A549 (cell line): ENCODE data around the gene CCDC90B. TPM values are rescaled to one million over a fixed set of nuclear protein-coding genes. Genes with fewer than 3 reads are reported as not detected.

Experiments used
- ATAC-seq, 2 experiments: fragments of 200-7000 bp in 1 of 2; fragments of >200 bp in 1 of 2; cut with Nextera tagmentation in 1 of 2; cut with Tn5 transposase in 1 of 2; 3 replicates each; pipeline versions ENCODE4 v1.8.0 to v1.9.1; 2018 to 2020; ENCODE audit warnings: mild to moderate bottlenecking in 1 of 2, moderate library complexity in 1 of 2
- CTCF ChIA-PET: fragments of 300-600 bp; sonication (Branson Sonifier 250); formaldehyde crosslinking; extraction: SDS; loops from one replicate; lab custom pipeline; 2021; ENCODE audit warnings: antibody characterized with exemption, inconsistent platforms; lab: Yijun Ruan, JAX
- POLR2A ChIA-PET: fragments of 350-600 bp; formaldehyde crosslinking; extraction: SDS; loops from one replicate; lab custom pipeline; 2021; ENCODE audit warnings: antibody characterized with exemption, inconsistent platforms; lab: Yijun Ruan, JAX
- DNase-seq, 2 experiments: peaks; one replicate each; pipeline versions ENCODE4 v3.0.0 to v3.0.0-alpha.2; 2011 to 2016; ENCODE audit warnings: low read depth in 1 of 2, low spot score in 1 of 2
- FAIRE-seq: peaks from 2 replicates; lab custom pipeline; 2011; peaks lifted over from hg19 to GRCh38; lab: Jason Lieb, UNC
- H3K27ac ChIP-seq, 2 experiments: fragments of >200 bp; sonication (Bioruptor Twin); formaldehyde crosslinking; 3 replicates each; pipeline ENCODE4 v1.5.1; 2016 to 2017
- H3K4me1 ChIP-seq: fragments of >200 bp; sonication (Bioruptor Twin); formaldehyde crosslinking; 3 replicates; pipeline ENCODE4 v1.6.1; 2016
- H3K4me2 ChIP-seq: fragments of >200 bp; sonication (Bioruptor Twin); formaldehyde crosslinking; 3 replicates; pipeline ENCODE4 v1.6.1; 2016
- H3K4me3 ChIP-seq: fragments of >200 bp; sonication (Bioruptor Twin); formaldehyde crosslinking; 3 replicates; pipeline ENCODE4 v1.5.1; 2016
- H3K9me3 ChIP-seq: fragments of >200 bp; sonication (Bioruptor Twin); formaldehyde crosslinking; 3 replicates; pipeline ENCODE4 v1.6.1; 2016
- CBX2 ChIP-seq: fragments of 200-600 bp; sonication (generic); IDR thresholded peaks from 2 replicates; pipeline ENCODE4 v1.6.1; 2016; ENCODE audit warnings: low read depth, mild to moderate bottlenecking, borderline replicate concordance
- CEBPB ChIP-seq, 2 experiments: fragments of >200 bp in 1 of 2; sonication (Bioruptor Twin) in 1 of 2; formaldehyde crosslinking in 1 of 2; IDR thresholded peaks; 2 replicates each; pipeline ENCODE4 v1.6.1; 2012 to 2016
- CHD2 ChIP-seq: fragments of 150-350 bp; IDR thresholded peaks from 2 replicates; pipeline ENCODE4 v1.6.1; 2014; ENCODE audit warnings: low read length; ENCODE audit not compliant: partially characterized antibody
- E2F6 ChIP-seq: IDR thresholded peaks from 2 replicates; pipeline ENCODE4 v1.6.1; 2012; ENCODE audit warnings: low read depth, borderline replicate concordance
- EHMT2 ChIP-seq: fragments of 200-600 bp; sonication (generic); IDR thresholded peaks from 2 replicates; pipeline ENCODE4 v1.6.1; 2016; ENCODE audit warnings: antibody characterized with exemption, low read depth, mild to moderate bottlenecking, moderate library complexity
- EP300 ChIP-seq, 2 experiments: fragments of >200 bp; sonication (Bioruptor Twin); formaldehyde crosslinking; IDR thresholded peaks; 2 replicates in 1 of 2; 3 replicates in 1 of 2; pipeline ENCODE4 v1.6.1; 2016 to 2017
- FOSB ChIP-seq: fragments of 250-450 bp; sonication (Bioruptor Pico); IDR thresholded peaks from 2 replicates; pipeline ENCODE4 v1.5.0; 2020; ENCODE audit warnings: mild to moderate bottlenecking, moderate library complexity
- HDAC2 ChIP-seq: fragments of 200-600 bp; sonication (generic); IDR thresholded peaks from 2 replicates; pipeline ENCODE4 v1.6.1; 2016
- JUN ChIP-seq, 2 experiments: fragments of >200 bp; sonication (Bioruptor Twin); formaldehyde crosslinking; IDR thresholded peaks; 2 replicates in 1 of 2; 3 replicates in 1 of 2; pipeline ENCODE4 v1.6.1; 2016 to 2017
- MAFK ChIP-seq: fragments of 450-650 bp; IDR thresholded peaks from 2 replicates; pipeline ENCODE4 v1.6.1; 2014; ENCODE audit not compliant: partially characterized antibody
- MAX ChIP-seq: IDR thresholded peaks from 2 replicates; pipeline ENCODE4 v1.6.1; 2012
- MYC ChIP-seq: IDR thresholded peaks from 2 replicates; pipeline ENCODE4 v1.6.1; 2012; ENCODE audit warnings: mild to moderate bottlenecking, inconsistent platforms, low read length, improper control_type of control experiment, borderline replicate concordance
- NFE2L2 ChIP-seq: fragments of 150-350 bp; conservative IDR thresholded peaks from 2 replicates; pipeline ENCODE4 v1.6.1; 2014; ENCODE audit warnings: low read length
- NR3C1 ChIP-seq: fragments of >200 bp; sonication (Bioruptor Twin); formaldehyde crosslinking; IDR thresholded peaks from 3 replicates; pipeline ENCODE4 v1.6.1; 2017
- PHF8 ChIP-seq: fragments of 200-600 bp; sonication (generic); IDR thresholded peaks from 2 replicates; pipeline ENCODE4 v1.6.1; 2016; ENCODE audit warnings: low read depth, mild to moderate bottlenecking, antibody characterized with exemption, moderate library complexity, borderline replicate concordance
- POLR2A ChIP-seq: IDR thresholded peaks from 2 replicates; pipeline ENCODE4 v1.6.1; 2012; ENCODE audit warnings: mild to moderate bottlenecking, low read length
- RAD21 ChIP-seq, 2 experiments: fragments of >200 bp in 1 of 2; sonication (Bioruptor Twin) in 1 of 2; formaldehyde crosslinking in 1 of 2; IDR thresholded peaks in 1 of 2; conservative IDR thresholded peaks in 1 of 2; 2 replicates in 1 of 2; 3 replicates in 1 of 2; pipeline ENCODE4 v1.6.1; 2012 to 2018; ENCODE audit warnings: inconsistent platforms in 1 of 2
- RARB ChIP-seq: fragments of 250-450 bp; sonication (Bioruptor Pico); IDR thresholded peaks from 2 replicates; pipeline ENCODE4 v1.8.0; 2021; ENCODE audit warnings: mild to moderate bottlenecking, moderate library complexity
- SMC3 ChIP-seq: fragments of >200 bp; sonication (Bioruptor Twin); formaldehyde crosslinking; IDR thresholded peaks from 3 replicates; pipeline ENCODE4 v1.6.1; 2018; ENCODE audit warnings: inconsistent platforms
- TP53 ChIP-seq: fragments of 250-450 bp; sonication (Bioruptor Pico); IDR thresholded peaks from 2 replicates; pipeline ENCODE4 v1.5.0; 2021; ENCODE audit warnings: mild to moderate bottlenecking, moderate library complexity
- ZC3H11A ChIP-seq: fragments of 450-650 bp; IDR thresholded peaks from 2 replicates; pipeline ENCODE4 v1.6.1; 2014; ENCODE audit warnings: antibody characterized with exemption, mild to moderate bottlenecking
- ZNF302 ChIP-seq: fragments of 250-450 bp; sonication (Bioruptor Pico); IDR thresholded peaks from 2 replicates; pipeline ENCODE4 v1.9.0; 2021; ENCODE audit warnings: inconsistent platforms, mild to moderate bottlenecking, moderate library complexity
- WGBS: methylation state at CpG from one replicate; pipeline ENCODE4 v1.1.6; 2017; ENCODE audit errors: missing lambda C conversion rate; 5-methylcytosine and 5-hydroxymethylcytosine counted together
- polyA minus RNA-seq: library from RNA; depleted of rRNA, polyadenylated mRNA; stranded (reverse); fragments of >200 nt; gene quantifications from 2 replicates; pipeline ENCODE4 v1.2.3, GENCODE V29; 2011; rRNA and poly(A)+ RNA removed
- polyA plus RNA-seq, 4 experiments: library from polyadenylated mRNA; depleted of rRNA in 3 of 4; stranded (reverse); fragments of >200 nt; fragmentation: RNase III in 1 of 4; extraction: RNeasy Plus Mini Kit Qiagen cat#74134 plus additional on column Dnase treatment in 1 of 4; gene quantifications; 2 replicates in 3 of 4; 3 replicates in 1 of 4; pipeline ENCODE4 v1.2.3, GENCODE V29; 2011 to 2017
- TF ChIP-seq, protein P1 (sequence below): fragments of 200-600 bp; sonication (generic); IDR thresholded peaks from 2 replicates; pipeline ENCODE4 v1.6.1; 2016; ENCODE audit warnings: antibody characterized with exemption, mild to moderate bottlenecking, moderate library complexity
- TF ChIP-seq, protein P2 (sequence below): fragments of >200 bp; sonication (Bioruptor Twin); formaldehyde crosslinking; IDR thresholded peaks from 3 replicates; pipeline ENCODE4 v1.6.1; 2016
- TF ChIP-seq, protein P3 (sequence below): fragments of 250-450 bp; sonication (Bioruptor Pico); IDR thresholded peaks from 2 replicates; pipeline ENCODE4 v1.5.0; 2020; ENCODE audit warnings: low read depth, mild to moderate bottlenecking, moderate library complexity
- TF ChIP-seq, protein P4 (sequence below): fragments of >200 bp; sonication (Bioruptor Twin); formaldehyde crosslinking; IDR thresholded peaks from 3 replicates; pipeline ENCODE4 v1.5.1; 2016

Gene CCDC90B
- 57.4 and 80.5 TPM in 2 replicates for polyA plus RNA-seq (2011; rRNA removed)
- 21.7 and 22.3 TPM in 2 replicates for polyA plus RNA-seq (2012; cell fraction: cytosol; rRNA removed)
- polyA plus RNA-seq (2012; cell fraction: nucleus; rRNA removed): 9.0 and 9.2 TPM in 2 replicates
- polyA plus RNA-seq (2017; fragmentation: RNase III; extraction: RNeasy Plus Mini Kit Qiagen cat#74134 plus additional on column Dnase treatment): 63.7 to 65.9 TPM (median 65.5 TPM) in 3 replicates
- 19.3 and 22.7 TPM in 2 replicates for polyA minus RNA-seq

GRCh38 chr11:83285771-83286528 lies at the start of gene CCDC90B:
Gene CCDC90B, minus strand, starts transcription at chr11:83286367. Its CDS starts 395 bp downstream, at chr11:83285972.
- H3K27ac ChIP-seq: peak within 1 kb of the TSS; percentile 93 to 95
- under 1% methylated on average over 29 of the region's 55 CpGs for WGBS
- ATAC-seq (peak; percentile 96 to 97), DNase-seq (peak; percentile 97 to 98), FAIRE-seq (peak; percentile 63)
- TF ChIP-seq RAD21 (conservative IDR thresholded peaks at IDR 0.05 in 1 of 2, IDR thresholded peaks at IDR 0.05 in 1 of 2): 0 out of 5 replicates have a peak, but pooled peaks of 1 of the 2 experiments have one; percentile 10
- TF ChIP-seq POLR2A: peak; percentile 85
- no peak for TF ChIP-seq CHD2
- no peak for TF ChIP-seq FOSB (CRISPR knock-in tag)
- TF ChIP-seq PHF8: peak; percentile 98; the same call in 1 of the 2 replicates
- TF ChIP-seq, protein P1, sequence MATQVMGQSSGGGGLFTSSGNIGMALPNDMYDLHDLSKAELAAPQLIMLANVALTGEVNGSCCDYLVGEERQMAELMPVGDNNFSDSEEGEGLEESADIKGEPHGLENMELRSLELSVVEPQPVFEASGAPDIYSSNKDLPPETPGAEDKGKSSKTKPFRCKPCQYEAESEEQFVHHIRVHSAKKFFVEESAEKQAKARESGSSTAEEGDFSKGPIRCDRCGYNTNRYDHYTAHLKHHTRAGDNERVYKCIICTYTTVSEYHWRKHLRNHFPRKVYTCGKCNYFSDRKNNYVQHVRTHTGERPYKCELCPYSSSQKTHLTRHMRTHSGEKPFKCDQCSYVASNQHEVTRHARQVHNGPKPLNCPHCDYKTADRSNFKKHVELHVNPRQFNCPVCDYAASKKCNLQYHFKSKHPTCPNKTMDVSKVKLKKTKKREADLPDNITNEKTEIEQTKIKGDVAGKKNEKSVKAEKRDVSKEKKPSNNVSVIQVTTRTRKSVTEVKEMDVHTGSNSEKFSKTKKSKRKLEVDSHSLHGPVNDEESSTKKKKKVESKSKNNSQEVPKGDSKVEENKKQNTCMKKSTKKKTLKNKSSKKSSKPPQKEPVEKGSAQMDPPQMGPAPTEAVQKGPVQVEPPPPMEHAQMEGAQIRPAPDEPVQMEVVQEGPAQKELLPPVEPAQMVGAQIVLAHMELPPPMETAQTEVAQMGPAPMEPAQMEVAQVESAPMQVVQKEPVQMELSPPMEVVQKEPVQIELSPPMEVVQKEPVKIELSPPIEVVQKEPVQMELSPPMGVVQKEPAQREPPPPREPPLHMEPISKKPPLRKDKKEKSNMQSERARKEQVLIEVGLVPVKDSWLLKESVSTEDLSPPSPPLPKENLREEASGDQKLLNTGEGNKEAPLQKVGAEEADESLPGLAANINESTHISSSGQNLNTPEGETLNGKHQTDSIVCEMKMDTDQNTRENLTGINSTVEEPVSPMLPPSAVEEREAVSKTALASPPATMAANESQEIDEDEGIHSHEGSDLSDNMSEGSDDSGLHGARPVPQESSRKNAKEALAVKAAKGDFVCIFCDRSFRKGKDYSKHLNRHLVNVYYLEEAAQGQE: no peak
- TF ChIP-seq, protein P2, sequence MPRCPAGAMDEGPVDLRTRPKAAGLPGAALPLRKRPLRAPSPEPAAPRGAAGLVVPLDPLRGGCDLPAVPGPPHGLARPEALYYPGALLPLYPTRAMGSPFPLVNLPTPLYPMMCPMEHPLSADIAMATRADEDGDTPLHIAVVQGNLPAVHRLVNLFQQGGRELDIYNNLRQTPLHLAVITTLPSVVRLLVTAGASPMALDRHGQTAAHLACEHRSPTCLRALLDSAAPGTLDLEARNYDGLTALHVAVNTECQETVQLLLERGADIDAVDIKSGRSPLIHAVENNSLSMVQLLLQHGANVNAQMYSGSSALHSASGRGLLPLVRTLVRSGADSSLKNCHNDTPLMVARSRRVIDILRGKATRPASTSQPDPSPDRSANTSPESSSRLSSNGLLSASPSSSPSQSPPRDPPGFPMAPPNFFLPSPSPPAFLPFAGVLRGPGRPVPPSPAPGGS: peak; percentile 79; the same call in 2 of the 3 replicates
- peak; percentile 49 to 87; a peak in 3 of 4 replicates for TF ChIP-seq CEBPB (IDR thresholded peaks at IDR 0.05)
- TF ChIP-seq CBX2: no peak
- TF ChIP-seq EP300 (IDR thresholded peaks at IDR 0.05): 0 out of 5 replicates have a peak, but pooled peaks of 1 of the 2 experiments have one; percentile 1
- no peak; the same call in 1 of the 2 replicates for TF ChIP-seq E2F6
- TF ChIP-seq ZC3H11A: no peak
- TF ChIP-seq NFE2L2: no peak
- peak; percentile 57 for TF ChIP-seq MAX
- peak; percentile 17; the same call in 1 of the 2 replicates for TF ChIP-seq MYC
- TF ChIP-seq HDAC2: no peak
- TF ChIP-seq RARB (CRISPR knock-in tag): no peak
- no peak for TF ChIP-seq EHMT2
- TF ChIP-seq TP53 (CRISPR knock-in tag): no peak
- TF ChIP-seq NR3C1: no peak
- TF ChIP-seq, protein P3, sequence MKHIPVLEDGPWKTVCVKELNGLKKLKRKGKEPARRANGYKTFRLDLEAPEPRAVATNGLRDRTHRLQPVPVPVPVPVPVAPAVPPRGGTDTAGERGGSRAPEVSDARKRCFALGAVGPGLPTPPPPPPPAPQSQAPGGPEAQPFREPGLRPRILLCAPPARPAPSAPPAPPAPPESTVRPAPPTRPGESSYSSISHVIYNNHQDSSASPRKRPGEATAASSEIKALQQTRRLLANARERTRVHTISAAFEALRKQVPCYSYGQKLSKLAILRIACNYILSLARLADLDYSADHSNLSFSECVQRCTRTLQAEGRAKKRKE (CRISPR knock-in tag): no peak
- peak; percentile 46 to 91; a peak in 4 of 5 replicates for TF ChIP-seq JUN (IDR thresholded peaks at IDR 0.05)
- peak; percentile 10 for TF ChIP-seq MAFK
- TF ChIP-seq SMC3: 0 out of 3 replicates have a peak, but pooled peaks have one; percentile 13
- TF ChIP-seq ZNF302 (CRISPR knock-in tag): no peak
- TF ChIP-seq, protein P4, sequence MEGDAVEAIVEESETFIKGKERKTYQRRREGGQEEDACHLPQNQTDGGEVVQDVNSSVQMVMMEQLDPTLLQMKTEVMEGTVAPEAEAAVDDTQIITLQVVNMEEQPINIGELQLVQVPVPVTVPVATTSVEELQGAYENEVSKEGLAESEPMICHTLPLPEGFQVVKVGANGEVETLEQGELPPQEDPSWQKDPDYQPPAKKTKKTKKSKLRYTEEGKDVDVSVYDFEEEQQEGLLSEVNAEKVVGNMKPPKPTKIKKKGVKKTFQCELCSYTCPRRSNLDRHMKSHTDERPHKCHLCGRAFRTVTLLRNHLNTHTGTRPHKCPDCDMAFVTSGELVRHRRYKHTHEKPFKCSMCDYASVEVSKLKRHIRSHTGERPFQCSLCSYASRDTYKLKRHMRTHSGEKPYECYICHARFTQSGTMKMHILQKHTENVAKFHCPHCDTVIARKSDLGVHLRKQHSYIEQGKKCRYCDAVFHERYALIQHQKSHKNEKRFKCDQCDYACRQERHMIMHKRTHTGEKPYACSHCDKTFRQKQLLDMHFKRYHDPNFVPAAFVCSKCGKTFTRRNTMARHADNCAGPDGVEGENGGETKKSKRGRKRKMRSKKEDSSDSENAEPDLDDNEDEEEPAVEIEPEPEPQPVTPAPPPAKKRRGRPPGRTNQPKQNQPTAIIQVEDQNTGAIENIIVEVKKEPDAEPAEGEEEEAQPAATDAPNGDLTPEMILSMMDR: peak; percentile 57
- POLR2A ChIA-PET: interaction anchor here (0.5 to 2.6 kb wide), 14 partner anchors 10 to 534 kb away, joined by 3 to 34 read pairs (median 5); partner anchors contain the start of genes ANKRD42, DDIAS, PCF11 and PRCP
- no peaks in the 10 kb centered on the region for H3K9me3 ChIP-seq
- H3K4me1 ChIP-seq: peaks cover 7% of the 10 kb centered on the region; the same call in 2 of the 3 replicates
- peak within 1 kb of the TSS; percentile 96 for H3K4me2 ChIP-seq
- CTCF ChIA-PET: interaction anchor here (0.9 to 1.2 kb wide), 3 partner anchors 9 to 214 kb away, joined by 3 to 4 read pairs (median 3); partner anchors contain the start of gene RAB30
- H3K4me3 ChIP-seq: peak within 1 kb of the TSS; percentile 81
